GM12891 (cell line): ENCODE data around the gene MYRF.

Experiments
- POLR2A ChIP-seq: IDR thresholded peaks from 2 replicates; pipeline ENCODE4 v1.6.1; 2011; ENCODE audit warnings: low read depth, low read length, control low read depth
- POLR2AphosphoS5 ChIP-seq: IDR thresholded peaks from 2 replicates; pipeline ENCODE4 v1.6.1; 2011; ENCODE audit warnings: low read depth, low read length, control low read depth
- SPI1 ChIP-seq: IDR thresholded peaks from 2 replicates; pipeline ENCODE4 v1.6.1; 2011; ENCODE audit warnings: low read depth, low read length, control low read depth
- TAF1 ChIP-seq: IDR thresholded peaks from 2 replicates; pipeline ENCODE4 v1.6.1; 2011; ENCODE audit warnings: low read depth, low read length, control low read depth

- TF ChIP-seq POLR2A (no peak), POLR2AphosphoS5 (no peak), SPI1 (no peak), TAF1 (no peak)
These were observed 47.3 kb downstream of the MYRF start for GRCh38 chr11:61799665-61800284.
